Measurements from ENCODE around the gene PSKH1. TPM values are rescaled to one million over a fixed set of nuclear protein-coding genes. Genes with fewer than 3 reads are reported as not detected.

The PSKH1 gene
- polyA plus RNA-seq, 1 donor (not counting 4 experiments of a cell fraction or from before 2014, with no cell fraction given): 10.7 TPM

- H3K9me3 ChIP-seq (ENCODE audit: control insufficient read depth, low read depth, low read length): no peaks in the 10 kb centered on the region
- H2AFZ ChIP-seq (ENCODE audit: control insufficient read depth, low read length): no peak overlapping the region
- H3K4me2 ChIP-seq (ENCODE audit: control insufficient read depth, extremely low read depth, insufficient read depth, low read depth, low read length): no peak overlapping the region
- FAIRE-seq (no peak), DNase-seq (ENCODE audit: low read depth, low spot score) (no peak)
- H3K79me2 ChIP-seq (ENCODE audit: control insufficient read depth, insufficient read depth, low read length): peaks cover 44% of the 10 kb centered on the region
- dilution Hi-C loops (cut with MboI; ENCODE audit: extremely low pct_ligation_motif_present, low sequenced_read_pairs): no loop called here
- TF ChIP-seq, protein P1, sequence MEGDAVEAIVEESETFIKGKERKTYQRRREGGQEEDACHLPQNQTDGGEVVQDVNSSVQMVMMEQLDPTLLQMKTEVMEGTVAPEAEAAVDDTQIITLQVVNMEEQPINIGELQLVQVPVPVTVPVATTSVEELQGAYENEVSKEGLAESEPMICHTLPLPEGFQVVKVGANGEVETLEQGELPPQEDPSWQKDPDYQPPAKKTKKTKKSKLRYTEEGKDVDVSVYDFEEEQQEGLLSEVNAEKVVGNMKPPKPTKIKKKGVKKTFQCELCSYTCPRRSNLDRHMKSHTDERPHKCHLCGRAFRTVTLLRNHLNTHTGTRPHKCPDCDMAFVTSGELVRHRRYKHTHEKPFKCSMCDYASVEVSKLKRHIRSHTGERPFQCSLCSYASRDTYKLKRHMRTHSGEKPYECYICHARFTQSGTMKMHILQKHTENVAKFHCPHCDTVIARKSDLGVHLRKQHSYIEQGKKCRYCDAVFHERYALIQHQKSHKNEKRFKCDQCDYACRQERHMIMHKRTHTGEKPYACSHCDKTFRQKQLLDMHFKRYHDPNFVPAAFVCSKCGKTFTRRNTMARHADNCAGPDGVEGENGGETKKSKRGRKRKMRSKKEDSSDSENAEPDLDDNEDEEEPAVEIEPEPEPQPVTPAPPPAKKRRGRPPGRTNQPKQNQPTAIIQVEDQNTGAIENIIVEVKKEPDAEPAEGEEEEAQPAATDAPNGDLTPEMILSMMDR (optimal IDR thresholded peaks at IDR 0.05 in 1 of 3, IDR thresholded peaks at IDR 0.05 in 1 of 3, conservative IDR thresholded peaks at IDR 0.05 in 1 of 3; ENCODE audit: extremely low read depth in 1 of 3, insufficient read depth in 2 of 3, low read length in 3 of 3): no peak
- no peaks in the 10 kb centered on the region for H3K9me1 ChIP-seq (ENCODE audit: control insufficient read depth, extremely low read depth, insufficient read depth, low read length)
- H3K9ac ChIP-seq (ENCODE audit: control insufficient read depth, extremely low read depth, insufficient read depth, low read length): no peak overlapping the region
- no peaks in the 10 kb centered on the region for H3K27me3 ChIP-seq (ENCODE audit: control insufficient read depth, extremely low read depth, insufficient read depth, low read length)
- H4K20me1 ChIP-seq (ENCODE audit: control insufficient read depth, extremely low read depth, insufficient read depth, low read length): no peaks in the 10 kb centered on the region
- peaks cover 13% of the 10 kb centered on the region for H3K4me1 ChIP-seq (ENCODE audit: control insufficient read depth, extremely low read depth, insufficient read depth, low read length)
- H3K36me3 ChIP-seq (ENCODE audit: control insufficient read depth in 2 of 2, extremely low read depth in 1 of 2, insufficient read depth in 2 of 2, low read length in 2 of 2): peaks cover 0 to 5% of the 10 kb centered on the region in 2 experiments
- no peak overlapping the region for H3K4me3 ChIP-seq (ENCODE audit: control insufficient read depth in 2 of 3, extremely low read depth in 1 of 3, insufficient read depth in 2 of 3, low read depth in 1 of 3, low read length in 3 of 3)
- H3K27ac ChIP-seq (ENCODE audit: control insufficient read depth, insufficient read depth, low read length): no peak overlapping the region
Measured at GRCh38 chr16:67897231-67897630, 4.2 kb downstream of the PSKH1 start.

DNA sequence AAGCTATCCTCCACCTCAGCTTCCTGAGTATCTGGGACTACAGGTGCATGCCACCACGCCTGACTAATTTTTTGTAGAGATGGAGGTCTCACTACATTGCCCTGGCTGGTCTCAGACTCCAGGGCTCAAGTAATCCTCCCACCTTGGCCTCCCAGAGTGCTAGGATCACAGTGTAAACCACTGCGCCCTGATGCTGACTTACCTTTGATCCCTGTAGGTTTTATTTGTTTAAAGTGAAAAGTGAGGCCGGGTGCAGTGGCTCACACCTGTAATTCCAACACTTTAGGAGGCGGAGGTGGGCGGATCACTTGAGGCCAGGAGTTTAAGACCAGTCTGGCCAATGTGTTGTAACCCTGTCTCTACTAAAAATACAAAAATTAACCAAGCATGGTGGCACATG, 8.7 kb downstream of the PSKH1 start:
- dilution Hi-C loops (cut with MboI; ENCODE audit: extremely low pct_ligation_motif_present, low sequenced_read_pairs): no loop called here
- Histone ChIP-seq H3K4me2 (ENCODE audit: control insufficient read depth, extremely low read depth, insufficient read depth, low read depth, low read length) (no peak overlapping the region), H4K20me1 (ENCODE audit: control insufficient read depth, extremely low read depth, insufficient read depth, low read length) (no peaks in the 10 kb centered on the region), H2AFZ (ENCODE audit: control insufficient read depth, low read length) (no peak overlapping the region), H3K9me1 (ENCODE audit: control insufficient read depth, extremely low read depth, insufficient read depth, low read length) (no peaks in the 10 kb centered on the region), H3K9me3 (ENCODE audit: control insufficient read depth, low read depth, low read length) (no peaks in the 10 kb centered on the region), H3K27me3 (ENCODE audit: control insufficient read depth, extremely low read depth, insufficient read depth, low read length) (no peaks in the 10 kb centered on the region), H3K36me3 (ENCODE audit: control insufficient read depth in 2 of 2, extremely low read depth in 1 of 2, insufficient read depth in 2 of 2, low read length in 2 of 2) (peaks cover 0 to 10% of the 10 kb centered on the region in 2 experiments), H3K9ac (ENCODE audit: control insufficient read depth, extremely low read depth, insufficient read depth, low read length) (no peak overlapping the region), H3K4me3 (ENCODE audit: control insufficient read depth in 2 of 3, extremely low read depth in 1 of 3, insufficient read depth in 2 of 3, low read depth in 1 of 3, low read length in 3 of 3) (no peak overlapping the region), H3K79me2 (ENCODE audit: control insufficient read depth, insufficient read depth, low read length) (peaks cover 21% of the 10 kb centered on the region), H3K27ac (ENCODE audit: control insufficient read depth, insufficient read depth, low read length) (no peak overlapping the region), H3K4me1 (ENCODE audit: control insufficient read depth, extremely low read depth, insufficient read depth, low read length) (no peaks in the 10 kb centered on the region)
- DNase-seq (ENCODE audit: low read depth, low spot score) (no peak), FAIRE-seq (no peak)
- TF ChIP-seq, protein P1 (optimal IDR thresholded peaks at IDR 0.05 in 1 of 3, IDR thresholded peaks at IDR 0.05 in 1 of 3, conservative IDR thresholded peaks at IDR 0.05 in 1 of 3; ENCODE audit: extremely low read depth in 1 of 3, insufficient read depth in 2 of 3, low read length in 3 of 3): no peak
- no peak for TF ChIP-seq EZH2 (IDR thresholded peaks at IDR 0.05; ENCODE audit: low read length)

All from keratinocyte (primary cell).